VCaP (cell line): Measurements from ENCODE around the gene WNT10A.
"Not testable (repeated sequence)": the region's sequence is repeated elsewhere in the genome, so short reads cannot be mapped to it uniquely, and the experiment has no call there.

Source experiments
- H3K27ac ChIP-seq: fragments of 450-650 bp; 2 replicates; pipeline ENCODE4 v1.5.1; 2017
- TF ChIP-seq, protein P1 (sequence below): fragments of 450-650 bp; conservative IDR thresholded peaks from 2 replicates; pipeline ENCODE4 v1.5.1; 2017; ENCODE audit warnings: mild to moderate bottlenecking, moderate library complexity

Gene WNT10A

DNA sequence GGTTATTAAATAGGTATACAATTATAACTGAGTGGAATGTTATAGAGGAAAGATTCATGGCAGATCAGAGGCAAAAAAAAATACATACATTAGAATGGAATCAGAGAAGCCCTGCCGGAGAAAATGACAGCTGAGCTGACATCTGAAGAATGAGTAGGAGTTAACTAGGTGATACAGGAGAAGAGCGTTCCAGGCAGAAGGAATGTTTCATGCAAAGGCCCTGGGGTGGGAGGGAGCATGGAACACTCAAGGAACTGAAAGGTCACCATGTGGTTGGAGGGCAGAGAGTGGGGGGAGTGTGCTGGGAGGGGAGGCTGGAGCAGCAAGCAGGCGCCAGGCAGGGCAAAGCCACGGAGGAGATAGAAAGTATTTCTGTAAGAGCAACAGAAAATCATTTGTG, 47.2 kb downstream of the WNT10A start:
- peak overlapping the region; percentile 31; the same call in 1 of the 2 replicates for H3K27ac ChIP-seq
- TF ChIP-seq, protein P1, sequence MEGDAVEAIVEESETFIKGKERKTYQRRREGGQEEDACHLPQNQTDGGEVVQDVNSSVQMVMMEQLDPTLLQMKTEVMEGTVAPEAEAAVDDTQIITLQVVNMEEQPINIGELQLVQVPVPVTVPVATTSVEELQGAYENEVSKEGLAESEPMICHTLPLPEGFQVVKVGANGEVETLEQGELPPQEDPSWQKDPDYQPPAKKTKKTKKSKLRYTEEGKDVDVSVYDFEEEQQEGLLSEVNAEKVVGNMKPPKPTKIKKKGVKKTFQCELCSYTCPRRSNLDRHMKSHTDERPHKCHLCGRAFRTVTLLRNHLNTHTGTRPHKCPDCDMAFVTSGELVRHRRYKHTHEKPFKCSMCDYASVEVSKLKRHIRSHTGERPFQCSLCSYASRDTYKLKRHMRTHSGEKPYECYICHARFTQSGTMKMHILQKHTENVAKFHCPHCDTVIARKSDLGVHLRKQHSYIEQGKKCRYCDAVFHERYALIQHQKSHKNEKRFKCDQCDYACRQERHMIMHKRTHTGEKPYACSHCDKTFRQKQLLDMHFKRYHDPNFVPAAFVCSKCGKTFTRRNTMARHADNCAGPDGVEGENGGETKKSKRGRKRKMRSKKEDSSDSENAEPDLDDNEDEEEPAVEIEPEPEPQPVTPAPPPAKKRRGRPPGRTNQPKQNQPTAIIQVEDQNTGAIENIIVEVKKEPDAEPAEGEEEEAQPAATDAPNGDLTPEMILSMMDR: no peak

DNA sequence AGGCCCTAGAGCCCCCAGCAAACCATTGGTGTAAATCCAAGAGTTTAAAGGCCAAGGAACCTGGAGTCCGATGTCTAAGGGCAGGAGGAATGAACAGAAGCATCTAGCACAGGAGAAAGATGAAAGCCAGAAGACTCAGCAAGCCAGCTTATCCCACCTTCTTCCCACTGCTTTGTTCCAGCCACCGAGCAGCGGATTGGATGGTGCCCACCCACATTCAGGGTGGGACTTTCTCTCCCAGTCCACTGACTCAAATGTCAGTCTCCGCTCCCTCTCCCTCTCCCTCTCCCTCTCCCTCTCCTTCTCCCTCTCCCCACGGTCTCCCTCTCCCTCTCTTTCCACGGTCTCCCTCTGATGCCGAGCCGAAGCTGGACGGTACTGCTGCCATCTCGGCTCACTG, 49.8 kb downstream of the WNT10A start:
- not testable (repeated sequence) for H3K27ac ChIP-seq

DNA sequence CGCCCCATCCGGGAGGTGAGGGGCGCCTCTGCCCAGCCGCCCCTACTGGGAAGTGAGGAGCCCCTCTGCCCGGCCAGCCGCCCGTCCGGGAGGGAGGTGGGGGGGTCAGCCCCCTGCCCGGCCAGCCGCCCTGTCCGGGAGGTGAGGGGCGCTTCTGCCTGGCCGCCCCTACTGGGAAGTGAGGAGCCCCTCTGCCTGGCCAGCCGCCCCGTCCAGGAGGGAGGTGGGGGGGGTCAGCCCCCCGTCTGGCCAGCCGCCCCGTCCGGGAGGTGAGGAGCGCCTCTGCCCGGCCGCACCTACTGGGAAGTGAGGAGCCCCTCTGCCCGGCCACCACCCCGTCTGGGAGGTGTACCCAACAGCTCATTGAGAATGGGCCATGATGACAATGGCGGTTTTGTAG, 51.1 kb downstream of the WNT10A start:
- not testable (repeated sequence) for H3K27ac ChIP-seq
